Measurements from ENCODE around the gene ZFAND2B. TPM values are rescaled to one million over a fixed set of nuclear protein-coding genes. Genes with fewer than 3 reads are reported as not detected.

ZFAND2B gene
- total RNA-seq, 4 donors from 2014 or later: 34.7 to 44.5 (median 37.6) TPM

- Histone ChIP-seq H3K36me3 (peaks cover 0 to 78% of the 10 kb centered on the region in 2 donors), H3K27me3 (no peaks in the 10 kb centered on the region), H3K4me1 (peaks cover 0 to 39% (median 9%) of the 10 kb centered on the region in 3 donors), H3K4me3 (no peak overlapping the region), H3K9me3 (no peaks in the 10 kb centered on the region), H3K27ac (no peak overlapping the region)
- TF ChIP-seq POLR2AphosphoS5 (IDR thresholded peaks at IDR 0.05): no peak
- TF ChIP-seq EP300 (IDR thresholded peaks at IDR 0.05): no peak
- WGBS, 2 donors (ENCODE audit: low coverage in 1 of 2): 86 to 92% methylated on average over 6 of the region's 8 CpGs
- no peak for ATAC-seq
Observed at GRCh38 chr2:219213026-219213415, 6.4 kb downstream of the ZFAND2B start.

DNA sequence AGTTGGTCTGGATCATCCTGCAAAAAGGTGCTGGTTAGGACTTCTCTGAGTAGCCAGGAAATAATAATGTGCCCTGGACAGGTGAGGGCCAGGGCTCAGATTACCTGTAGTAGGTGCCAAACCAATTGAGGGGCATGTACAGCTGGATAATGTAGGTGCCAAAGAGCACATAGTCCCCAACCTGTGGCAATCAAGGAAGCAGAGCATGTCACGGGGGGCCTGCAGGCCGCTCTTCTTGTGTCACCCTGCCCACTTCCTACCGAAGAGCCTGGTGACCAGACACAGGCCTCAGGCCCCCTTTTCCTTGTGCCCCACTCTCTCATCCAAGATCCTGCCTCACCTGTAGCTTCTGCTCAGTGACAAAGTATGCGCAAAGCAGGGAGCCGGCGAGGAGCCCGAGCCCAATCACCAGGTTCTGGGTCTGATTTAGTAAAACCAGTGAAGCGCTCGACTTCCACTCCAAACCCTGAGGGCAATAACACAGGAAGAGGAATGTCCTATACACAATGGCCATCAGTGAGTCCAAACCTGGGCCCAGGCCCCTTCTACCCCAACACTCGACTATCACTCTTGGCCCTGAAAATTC, 7.0 kb downstream of the ZFAND2B start:
- Histone ChIP-seq H3K4me1 (peaks cover 0 to 39% (median 11%) of the 10 kb centered on the region in 3 donors), H3K27me3 (no peaks in the 10 kb centered on the region), H3K4me3 (no peak overlapping the region), H3K27ac (no peak overlapping the region), H3K9me3 (no peaks in the 10 kb centered on the region), H3K36me3 (peaks cover 0 to 74% of the 10 kb centered on the region in 2 donors)
- WGBS, 2 donors (ENCODE audit: low coverage in 1 of 2): 80 to 90% methylated on average over 2 to 3 of the region's 10 CpGs
- no peak for TF ChIP-seq EP300 (IDR thresholded peaks at IDR 0.05)
- TF ChIP-seq CTCF (IDR thresholded peaks at IDR 0.05): no peak
- TF ChIP-seq POLR2AphosphoS5 (IDR thresholded peaks at IDR 0.05): no peak
- no peak for TF ChIP-seq POLR2A (IDR thresholded peaks at IDR 0.05)
- ATAC-seq: no peak

- H3K4me3 ChIP-seq: no peak overlapping the region
- TF ChIP-seq EP300 (IDR thresholded peaks at IDR 0.05) (no peak), POLR2A (IDR thresholded peaks at IDR 0.05) (no peak), CTCF (IDR thresholded peaks at IDR 0.05) (no peak), POLR2AphosphoS5 (IDR thresholded peaks at IDR 0.05) (no peak)
- no peak for ATAC-seq
- no peak overlapping the region for H3K27ac ChIP-seq
- WGBS, 2 donors (ENCODE audit: low coverage in 1 of 2): 73 to 97% methylated on average over 2 to 11 of the region's 15 CpGs
- peaks cover 0 to 69% of the 10 kb centered on the region in 2 donors for H3K36me3 ChIP-seq
- H3K27me3 ChIP-seq: no peaks in the 10 kb centered on the region
- H3K9me3 ChIP-seq: no peaks in the 10 kb centered on the region
- H3K4me1 ChIP-seq: peaks cover 0 to 39% (median 12%) of the 10 kb centered on the region in 3 donors
Observed at GRCh38 chr2:219214141-219214540, 7.6 kb downstream of the ZFAND2B start.

DNA sequence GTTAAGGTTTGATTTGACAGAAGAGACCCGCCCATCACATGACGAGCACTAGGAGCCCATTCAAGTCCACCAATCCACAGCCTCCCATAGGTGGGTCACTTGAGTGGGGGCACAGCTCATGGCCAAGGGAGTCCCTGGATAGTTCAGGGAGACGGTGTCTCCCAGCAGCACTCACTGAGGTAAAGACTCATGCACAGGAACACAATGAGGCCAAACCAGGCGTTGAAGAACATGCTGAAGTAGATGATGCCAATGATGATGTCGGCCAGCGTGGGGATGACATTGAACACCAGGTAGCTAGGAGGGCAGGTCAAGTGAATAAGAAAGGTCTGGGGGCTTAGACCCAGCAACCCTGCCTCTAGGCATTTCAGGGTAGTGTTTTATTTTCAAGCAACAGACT, 8.2 kb downstream of the ZFAND2B start:
- Histone ChIP-seq H3K27ac (no peak overlapping the region), H3K9me3 (no peaks in the 10 kb centered on the region), H3K4me3 (no peak overlapping the region), H3K27me3 (no peaks in the 10 kb centered on the region), H3K4me1 (peaks cover 3 to 45% (median 18%) of the 10 kb centered on the region in 3 donors), H3K36me3 (peaks cover 0 to 67% of the 10 kb centered on the region in 2 donors)
- TF ChIP-seq EP300 (IDR thresholded peaks at IDR 0.05) (no peak), POLR2AphosphoS5 (IDR thresholded peaks at IDR 0.05) (no peak), CTCF (IDR thresholded peaks at IDR 0.05) (no peak), POLR2A (IDR thresholded peaks at IDR 0.05) (no peak)
- ATAC-seq: no peak
- no CpG with 5 or more reads among the region's 6 CpGs for WGBS, 2 donors (ENCODE audit: low coverage in 1 of 2)

DNA sequence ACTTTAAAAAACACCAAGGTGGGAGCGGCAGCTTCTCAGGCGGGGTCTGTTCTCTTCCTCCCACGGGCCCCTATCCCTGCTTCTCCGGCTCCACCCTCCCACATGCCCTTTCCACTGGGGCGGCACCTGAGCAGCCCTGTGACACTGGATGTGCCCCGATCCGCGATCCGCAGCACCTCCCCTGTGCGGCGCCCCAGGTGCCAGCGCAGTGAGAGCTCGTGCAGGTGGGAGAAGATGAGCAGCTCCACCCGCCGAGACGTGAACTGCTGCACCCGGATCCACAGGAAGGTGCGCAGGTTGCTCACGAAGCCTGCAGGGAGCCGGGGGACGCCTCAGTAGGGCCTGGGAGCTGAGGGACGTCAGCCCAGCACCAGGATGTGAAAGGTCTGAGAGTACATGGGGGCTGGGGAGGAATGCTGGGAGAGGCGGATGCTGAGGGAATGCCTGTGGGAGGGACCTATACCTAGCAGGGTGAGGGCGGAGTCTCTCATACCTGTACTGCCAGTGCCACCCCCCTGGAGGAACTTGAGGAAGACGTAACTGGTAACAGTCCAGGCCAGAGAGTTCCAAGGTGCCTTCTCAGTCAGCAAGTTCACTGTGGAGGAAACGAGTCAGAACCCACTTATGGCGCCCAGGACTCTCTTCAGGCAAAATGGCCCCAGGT, 9.4 kb downstream of the ZFAND2B start:
- TF ChIP-seq CTCF (IDR thresholded peaks at IDR 0.05) (no peak), EP300 (IDR thresholded peaks at IDR 0.05) (no peak), POLR2A (IDR thresholded peaks at IDR 0.05) (no peak), POLR2AphosphoS5 (IDR thresholded peaks at IDR 0.05) (no peak)
- Histone ChIP-seq H3K27ac (peak overlapping the region in 2 of 4 donors; percentile 95 to 98), H3K27me3 (no peaks in the 10 kb centered on the region), H3K36me3 (peaks cover 0 to 67% of the 10 kb centered on the region in 2 donors), H3K9me3 (no peaks in the 10 kb centered on the region), H3K4me3 (no peak overlapping the region), H3K4me1 (peaks cover 3 to 51% (median 21%) of the 10 kb centered on the region in 3 donors)
- no peak for ATAC-seq
- WGBS, 2 donors (ENCODE audit: low coverage in 1 of 2): 93% methylated on average over 10 of the region's 27 CpGs; no CpG with 5 or more reads in 1 of the 2 donors

Data from gastroesophageal sphincter (tissue), 4 donors.